SK-N-SH (cell line): Measurements from ENCODE around the gene SPATA3. TPM values are rescaled to one million over a fixed set of nuclear protein-coding genes. Genes with fewer than 3 reads are reported as not detected.

Source experiments
- CTCF ChIA-PET: fragments of 300-600, 350-600 bp; formaldehyde crosslinking; extraction: SDS; loops from one replicate; lab custom pipeline; 2021; lab: Yijun Ruan, JAX
- POLR2A ChIA-PET: fragments of 350-600 bp; sonication (Branson Sonifier 250); formaldehyde crosslinking; extraction: SDS; loops from one replicate; lab custom pipeline; 2020; ENCODE audit warnings: antibody characterized with exemption, inconsistent platforms; lab: Yijun Ruan, JAX
- DNase-seq: peaks from one replicate; pipeline ENCODE4 v3.0.0; 2012
- H2AFZ ChIP-seq: fragments of 200-600 bp; sonication (generic); 2 replicates; pipeline ENCODE4 v1.8.1; 2016; ENCODE audit warnings: antibody characterized with exemption, mild to moderate bottlenecking, low read depth
- H3F3A ChIP-seq: fragments of 200-600 bp; sonication (generic); replicated peaks from 2 replicates; pipeline ENCODE3; 2016; ENCODE audit warnings: antibody characterized with exemption, mild to moderate bottlenecking; ENCODE audit not compliant: insufficient read depth
- H3K27ac ChIP-seq, 2 experiments: fragments of 200-500 bp in 1 of 2; fragments of 200-600 bp in 1 of 2; sonication (Bioruptor generic) in 1 of 2; sonication (generic), shearing (Covaris generic) in 1 of 2; 2 replicates each; pipeline versions ENCODE4 v1.5.1 to v1.6.1; 2014 to 2016; ENCODE audit warnings: low read depth in 2 of 2, inconsistent platforms in 1 of 2, low read length in 1 of 2, mild to moderate bottlenecking in 1 of 2, mixed read lengths in 1 of 2
- H3K27me3 ChIP-seq: fragments of 200-600 bp; sonication (generic), shearing (Covaris generic); 2 replicates; pipeline ENCODE4 v1.6.1; 2016; ENCODE audit warnings: mixed run types; ENCODE audit not compliant: insufficient read depth
- H3K36me3 ChIP-seq, 2 experiments: fragments of 200-500 bp in 1 of 2; fragments of 200-600 bp in 1 of 2; sonication (Bioruptor generic) in 1 of 2; sonication (generic) in 1 of 2; replicated peaks in 1 of 2; 2 replicates each; pipeline versions ENCODE3 to v1.5.1; 2014 to 2016; ENCODE audit warnings: low read length in 1 of 2, mild to moderate bottlenecking in 1 of 2; ENCODE audit not compliant: insufficient read depth in 2 of 2, control insufficient read depth in 1 of 2
- H3K4me1 ChIP-seq, 2 experiments: fragments of 200-500 bp in 1 of 2; fragments of 200-600 bp in 1 of 2; sonication (Bioruptor generic) in 1 of 2; sonication (generic), shearing (Covaris generic) in 1 of 2; 2 replicates each; pipeline versions ENCODE4 v1.5.1 to v1.6.1; 2014 to 2016; ENCODE audit warnings: low read depth in 1 of 2, low read length in 1 of 2, mixed run types in 1 of 2; ENCODE audit not compliant: insufficient read depth in 2 of 2, control insufficient read depth in 1 of 2
- H3K4me2 ChIP-seq: fragments of 200-600 bp; sonication (generic), shearing (Covaris generic); 2 replicates; pipeline ENCODE4 v1.6.1; 2017; ENCODE audit warnings: mixed run types
- H3K4me3 ChIP-seq, 2 experiments: fragments of 200-500 bp in 1 of 2; fragments of 200-600 bp in 1 of 2; sonication (Bioruptor generic) in 1 of 2; sonication (generic), shearing (Covaris generic) in 1 of 2; 2 replicates each; pipeline versions ENCODE4 v1.5.1 to v1.8.1; 2014 to 2016; ENCODE audit warnings: low read depth in 2 of 2, inconsistent platforms in 1 of 2, low read length in 1 of 2, mild to moderate bottlenecking in 1 of 2, mixed read lengths in 1 of 2, moderate library complexity in 1 of 2
- H3K79me2 ChIP-seq: fragments of 200-600 bp; sonication (generic); 2 replicates; pipeline ENCODE4 v1.8.1; 2017; ENCODE audit warnings: mild to moderate bottlenecking; ENCODE audit not compliant: insufficient read depth
- H3K9ac ChIP-seq: fragments of 200-600 bp; sonication (generic); 2 replicates; pipeline ENCODE4 v1.6.1; 2017; ENCODE audit warnings: mixed run types
- H3K9me2 ChIP-seq: fragments of 200-600 bp; sonication (generic); 2 replicates; pipeline ENCODE4 v1.6.1; 2017; ENCODE audit warnings: mixed run types
- H3K9me3 ChIP-seq: fragments of 200-600 bp; sonication (generic); 2 replicates; pipeline ENCODE4 v1.6.1; 2017; ENCODE audit warnings: mixed run types, mild to moderate bottlenecking, moderate library complexity
- H4K20me1 ChIP-seq: fragments of 200-600 bp; sonication (generic); 2 replicates; pipeline ENCODE4 v1.6.1; 2017; ENCODE audit warnings: mild to moderate bottlenecking, mixed run types; ENCODE audit not compliant: insufficient read depth
- IRF3 ChIP-seq: fragments of 150-350 bp; IDR thresholded peaks from 2 replicates; pipeline ENCODE4 v1.6.1; 2016; ENCODE audit warnings: mild to moderate bottlenecking, low read depth, low read length
- MXI1 ChIP-seq: IDR thresholded peaks from 2 replicates; pipeline ENCODE4 v1.6.1; 2012; ENCODE audit warnings: mild to moderate bottlenecking, low read depth, low read length, improper control_type of control experiment
- NFIC ChIP-seq: IDR thresholded peaks from 2 replicates; pipeline ENCODE4 v1.4.0; 2012; ENCODE audit warnings: borderline replicate concordance
- POLR2AphosphoS5 ChIP-seq: IDR thresholded peaks from 2 replicates; pipeline ENCODE4 v1.6.1; 2012; ENCODE audit warnings: low read depth, low read length
- RCOR1 ChIP-seq: fragments of 150-350 bp; IDR thresholded peaks from 2 replicates; pipeline ENCODE4 v1.6.1; 2017; ENCODE audit warnings: antibody characterized with exemption, low read length
- SMC3 ChIP-seq: IDR thresholded peaks from 2 replicates; pipeline ENCODE4 v1.6.1; 2012; ENCODE audit warnings: low read depth, low read length, improper control_type of control experiment
- ZBTB33 ChIP-seq: IDR thresholded peaks from 2 replicates; pipeline ENCODE4 v1.4.0; 2012; ENCODE audit warnings: low read depth, borderline replicate concordance
- WGBS: methylation state at CpG from one replicate; pipeline ENCODE4 v1.1.6; 2017; ENCODE audit warnings: low lambda C conversion rate; 5-methylcytosine and 5-hydroxymethylcytosine counted together
- polyA plus RNA-seq, 3 experiments: library from polyadenylated mRNA; depleted of rRNA; stranded (reverse); fragments of >200 nt; gene quantifications; 2 replicates each; pipeline ENCODE4 v1.2.3, GENCODE V29; 2012

The SPATA3 gene
- polyA plus RNA-seq, 1 of the 3 experiments (the other 2 are of a cell fraction): not detected

- no peaks in the 10 kb centered on the region for H3K9me3 ChIP-seq
- no peaks in the 10 kb centered on the region for H3K79me2 ChIP-seq
- no peak overlapping the region for H2AFZ ChIP-seq
- no peaks in the 10 kb centered on the region for H3F3A ChIP-seq
- H3K9me2 ChIP-seq: no peaks in the 10 kb centered on the region
- H3K36me3 ChIP-seq: no peaks in the 10 kb centered on the region
- DNase-seq: no peak
- H4K20me1 ChIP-seq: no peaks in the 10 kb centered on the region
- H3K4me2 ChIP-seq: no peak overlapping the region
- H3K27ac ChIP-seq: no peak overlapping the region
- no peak overlapping the region for H3K9ac ChIP-seq
- CTCF ChIA-PET: interaction anchor here (2.0 kb wide), 2 partner anchors 33 to 106 kb away, joined by 7 to 8 read pairs; no protein-coding TSS in a partner anchor
- H3K4me3 ChIP-seq: no peak overlapping the region
- TF ChIP-seq IRF3: no peak
- no peak for TF ChIP-seq SMC3
- no peak for TF ChIP-seq NFIC
- POLR2A ChIA-PET: no interaction called here
- H3K4me1 ChIP-seq: peaks cover 0 to 2% of the 10 kb centered on the region in 2 experiments; a peak in 2 of 4 replicates
- no peaks in the 10 kb centered on the region for H3K27me3 ChIP-seq
These were observed 41.2 kb upstream of the SPATA3 start for GRCh38 chr2:230954746-230955145.

GRCh38 chr2:230955163-230955737, 40.7 kb upstream of the SPATA3 start:
- TF ChIP-seq MXI1 (no peak), POLR2AphosphoS5 (no peak), ZBTB33 (no peak), IRF3 (no peak), RCOR1 (no peak)
- ChIA-PET POLR2A (no interaction called here), CTCF (interaction anchor here (0.6 to 2.0 kb wide), 4 partner anchors 23 to 156 kb away, joined by 3 to 8 read pairs (median 6); no protein-coding TSS in a partner anchor)
- Histone ChIP-seq H3K36me3 (no peaks in the 10 kb centered on the region), H3K9ac (no peak overlapping the region), H3K4me2 (no peak overlapping the region), H3K9me3 (no peaks in the 10 kb centered on the region), H3K79me2 (no peaks in the 10 kb centered on the region), H3F3A (no peaks in the 10 kb centered on the region), H3K27me3 (no peaks in the 10 kb centered on the region), H3K4me1 (peaks cover 0 to 2% of the 10 kb centered on the region in 2 experiments; a peak in 2 of 4 replicates), H4K20me1 (no peaks in the 10 kb centered on the region), H3K4me3 (no peak overlapping the region), H3K27ac (no peak overlapping the region), H2AFZ (no peak overlapping the region), H3K9me2 (no peaks in the 10 kb centered on the region)
- 82% methylated on average over 1 of the region's 1 CpG for WGBS
- DNase-seq: no peak
